ENCODE measurements around the gene SAV1.
"Not testable (repeated sequence)": the region's sequence is repeated elsewhere in the genome, so short reads cannot be mapped to it uniquely, and the experiment has no call there.

GRCh38 chr14:50694260-50694659, 26.2 kb upstream of the SAV1 start:
- TF ChIP-seq CTCF (IDR thresholded peaks at IDR 0.05; ENCODE audit: borderline replicate concordance, extremely low read depth, low read length, poor library complexity, severe bottlenecking); EZH2 (IDR thresholded peaks at IDR 0.05; ENCODE audit: borderline replicate concordance, low read depth, low read length, severe bottlenecking): not testable (repeated sequence)

All from DND-41 (cell line).